Gastrocnemius medialis (tissue), 4 donors: ENCODE measurements around the gene SPIRE2.
"Not testable (repeated sequence)": the region's sequence is repeated elsewhere in the genome, so short reads cannot be mapped to it uniquely, and the experiment has no call there.

ENCODE experiments used
- POLR2A ChIP-seq, 2 donors: fragments of 450-650 bp; IDR thresholded peaks; one replicate each; pipeline ENCODE4 v1.6.1; 2017; ENCODE audit warnings: antibody characterized with exemption in 2 of 2, mild to moderate bottlenecking in 2 of 2, moderate library complexity in 2 of 2
- TF ChIP-seq, protein P1 (sequence below), 5 experiments: fragments of 450-650 bp in 3 of 5; fragments of 200-600 bp in 2 of 5; sonication (generic) in 2 of 5; IDR thresholded peaks in 4 of 5; conservative IDR thresholded peaks in 1 of 5; 1 replicate in 4 of 5; 2 replicates in 1 of 5; pipeline ENCODE4 v1.5.1; 2016 to 2019; ENCODE audit warnings: antibody characterized with exemption in 5 of 5, mild to moderate bottlenecking in 3 of 5, moderate library complexity in 3 of 5

GRCh38 chr16:89836484-89836883 lies 8.2 kb downstream of the SPIRE2 start:
- TF ChIP-seq, protein P1, sequence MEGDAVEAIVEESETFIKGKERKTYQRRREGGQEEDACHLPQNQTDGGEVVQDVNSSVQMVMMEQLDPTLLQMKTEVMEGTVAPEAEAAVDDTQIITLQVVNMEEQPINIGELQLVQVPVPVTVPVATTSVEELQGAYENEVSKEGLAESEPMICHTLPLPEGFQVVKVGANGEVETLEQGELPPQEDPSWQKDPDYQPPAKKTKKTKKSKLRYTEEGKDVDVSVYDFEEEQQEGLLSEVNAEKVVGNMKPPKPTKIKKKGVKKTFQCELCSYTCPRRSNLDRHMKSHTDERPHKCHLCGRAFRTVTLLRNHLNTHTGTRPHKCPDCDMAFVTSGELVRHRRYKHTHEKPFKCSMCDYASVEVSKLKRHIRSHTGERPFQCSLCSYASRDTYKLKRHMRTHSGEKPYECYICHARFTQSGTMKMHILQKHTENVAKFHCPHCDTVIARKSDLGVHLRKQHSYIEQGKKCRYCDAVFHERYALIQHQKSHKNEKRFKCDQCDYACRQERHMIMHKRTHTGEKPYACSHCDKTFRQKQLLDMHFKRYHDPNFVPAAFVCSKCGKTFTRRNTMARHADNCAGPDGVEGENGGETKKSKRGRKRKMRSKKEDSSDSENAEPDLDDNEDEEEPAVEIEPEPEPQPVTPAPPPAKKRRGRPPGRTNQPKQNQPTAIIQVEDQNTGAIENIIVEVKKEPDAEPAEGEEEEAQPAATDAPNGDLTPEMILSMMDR (IDR thresholded peaks at IDR 0.05 in 4 of 5, conservative IDR thresholded peaks at IDR 0.05 in 1 of 5) = not testable (repeated sequence)
- TF ChIP-seq POLR2A (IDR thresholded peaks at IDR 0.05) = not testable (repeated sequence)
